Adipose tissue (tissue), 3 donors: Measurements from ENCODE around the gene GNL1. TPM values are rescaled to one million over a fixed set of nuclear protein-coding genes. Genes with fewer than 3 reads are reported as not detected.

Source experiments
- polyA plus RNA-seq, 3 donors: library from polyadenylated mRNA; stranded (reverse); fragments of 200-250 nt; gene quantifications; one replicate each; pipeline ENCODE4 v1.2.3, GENCODE V29; 2013
- donor health status: healthy with polysubstance abuse.
- donor health status: Bipolar disorder and iron deficiency.
- donor health status: healthy.

The GNL1 gene
- polyA plus RNA-seq, 3 donors = 38.2 to 84.1 (median 47.2) TPM

Other genes with a start within 250 kb of the GNL1 start
- gene TRIM39, start 229.6 kb downstream of the GNL1 start, polyA plus RNA-seq = 1 to 10 TPM; 7.2 to 9.6 (median 9.5) TPM
- 10 to 100 TPM; 64.3 to 86.6 (median 72.7) TPM for gene RPP21, start 211.3 kb downstream of the GNL1 start, polyA plus RNA-seq
- gene HLA-E, start 67.0 kb downstream of the GNL1 start, polyA plus RNA-seq = 100 to 1,000 TPM; 197 to 466 (median 363) TPM
- gene PRR3, start 806 bp upstream of the GNL1 start, polyA plus RNA-seq = 1 to 10 TPM; 4.0 to 6.2 (median 5.3) TPM
- gene ABCF1, start 15.0 kb upstream of the GNL1 start, polyA plus RNA-seq = 10 to 100 TPM; 18.3 to 46.5 (median 24.6) TPM
- 10 to 100 TPM; 11.6 to 27.4 (median 18.1) TPM for gene PPP1R10, start 60.8 kb upstream of the GNL1 start, polyA plus RNA-seq
- 10 to 100 TPM; 69.1 to 88.1 (median 77.1) TPM for gene MRPS18B, start 61.4 kb upstream of the GNL1 start, polyA plus RNA-seq
- 1 to 10 TPM; 2.5 to 5.1 (median 4.9) TPM for gene ATAT1, start 70.4 kb upstream of the GNL1 start, polyA plus RNA-seq
- gene C6orf136, start 90.6 kb upstream of the GNL1 start, polyA plus RNA-seq = 10 to 100 TPM in 2 of 3 donors, 1 to 10 TPM in 1; 8.8 to 13.2 (median 10.2) TPM
- 10 to 100 TPM; 16.8 to 22.3 (median 19.7) TPM for gene DHX16, start 116.5 kb upstream of the GNL1 start, polyA plus RNA-seq
- 100 to 1,000 TPM in 1 of 3 donors, 10 to 100 TPM in 1, 1 to 10 TPM in 1; 10.0 to 102 (median 75.8) TPM for gene PPP1R18, start 130.2 kb upstream of the GNL1 start, polyA plus RNA-seq
- gene NRM, start 134.5 kb upstream of the GNL1 start, polyA plus RNA-seq = 1 to 10 TPM; 6.7 to 8.1 (median 7.5) TPM
- gene MDC1, start 160.8 kb upstream of the GNL1 start, polyA plus RNA-seq = 10 to 100 TPM in 1 of 3 donors, 1 to 10 TPM in 2; 7.4 to 12.7 (median 7.8) TPM
- gene TUBB, start 163.9 kb upstream of the GNL1 start, polyA plus RNA-seq = 100 to 1,000 TPM; 166 to 400 (median 269) TPM
- gene FLOT1, start 186.2 kb upstream of the GNL1 start, polyA plus RNA-seq = 100 to 1,000 TPM in 2 of 3 donors, 10 to 100 TPM in 1; 87.0 to 229 (median 221) TPM
- 100 to 1,000 TPM in 1 of 3 donors, 10 to 100 TPM in 2; 41.6 to 402 (median 45.5) TPM for gene IER3, start 188.1 kb upstream of the GNL1 start, polyA plus RNA-seq